MM.1S (cell line): Measurements from ENCODE around the gene TOX2.
A peak's percentile ranks its signal among the peaks of the same experiment; 100 is the strongest.

ENCODE experiments used
- DNase-seq: peaks from one replicate; pipeline ENCODE4 v3.0.0-alpha.2; 2015
- H2AFZ ChIP-seq: fragments of 300-600 bp; sonication (generic); 2 replicates; pipeline ENCODE4 v1.6.0; 2016; ENCODE audit warnings: antibody characterized with exemption, low read length
- H3F3A ChIP-seq: fragments of 300-600 bp; sonication (generic); 2 replicates; pipeline ENCODE4 v1.6.1; 2016; ENCODE audit warnings: mild to moderate bottlenecking, antibody characterized with exemption, low read length, moderate library complexity, mixed read lengths; ENCODE audit not compliant: insufficient read depth
- H3K27ac ChIP-seq: fragments of 300-600 bp; sonication (generic); 2 replicates; pipeline ENCODE4 v1.5.1; 2016; ENCODE audit warnings: mild to moderate bottlenecking, low read length
- H3K27me3 ChIP-seq: fragments of 300-600 bp; sonication (generic); replicated peaks from 2 replicates; pipeline ENCODE4 v1.6.0; 2016; ENCODE audit warnings: low read length; ENCODE audit not compliant: insufficient read depth
- H3K36me3 ChIP-seq: fragments of 300-600 bp; sonication (generic); replicated peaks from 2 replicates; pipeline ENCODE4 v1.6.1; 2016; ENCODE audit warnings: mild to moderate bottlenecking, low read length, mixed read lengths; ENCODE audit not compliant: insufficient read depth
- H3K4me1 ChIP-seq: fragments of 300-600 bp; sonication (generic); 2 replicates; pipeline ENCODE4 v1.6.1; 2016; ENCODE audit warnings: low read length, mixed read lengths
- H3K4me2 ChIP-seq: fragments of 300-600 bp; sonication (generic); 2 replicates; pipeline ENCODE4 v1.6.0; 2016; ENCODE audit warnings: low read depth, low read length
- H3K4me3 ChIP-seq: fragments of 300-600 bp; sonication (generic); 2 replicates; pipeline ENCODE4 v1.5.1; 2016; ENCODE audit warnings: low read length, mixed read lengths
- H3K79me2 ChIP-seq: fragments of 300-600 bp; sonication (generic); 2 replicates; pipeline ENCODE4 v1.6.1; 2016; ENCODE audit warnings: mixed run types, low read length, mixed read lengths
- H3K9ac ChIP-seq: fragments of 300-600 bp; sonication (generic); 2 replicates; pipeline ENCODE4 v1.6.1; 2016; ENCODE audit warnings: low read length, mixed read lengths
- H3K9me2 ChIP-seq: fragments of 300-600 bp; sonication (generic); replicated peaks from 2 replicates; pipeline ENCODE4 v1.6.1; 2016; ENCODE audit warnings: mild to moderate bottlenecking, low read length, mixed read lengths; ENCODE audit not compliant: insufficient read depth
- H3K9me3 ChIP-seq: fragments of 300-600 bp; sonication (generic); replicated peaks from 2 replicates; pipeline ENCODE4 v1.6.1; 2016; ENCODE audit warnings: mild to moderate bottlenecking, low read length, mixed read lengths; ENCODE audit not compliant: insufficient read depth
- H4K20me1 ChIP-seq: fragments of 300-600 bp; sonication (generic); 2 replicates; pipeline ENCODE4 v1.6.1; 2016; ENCODE audit warnings: mild to moderate bottlenecking, low read length, moderate library complexity, mixed read lengths; ENCODE audit not compliant: insufficient read depth
- CTCF ChIP-seq: fragments of 300-600 bp; sonication (generic); IDR thresholded peaks from 2 replicates; pipeline ENCODE4 v1.5.1; 2016; ENCODE audit warnings: antibody characterized with exemption, low read length, mixed read lengths
- EZH2 ChIP-seq: fragments of 300-600 bp; sonication (generic); optimal IDR thresholded peaks from 2 replicates; pipeline ENCODE3; 2017; ENCODE audit warnings: low read depth, mild to moderate bottlenecking, antibody characterized with exemption, low read length, mixed read lengths
- EZH2phosphoT487 ChIP-seq: fragments of 300-600 bp; sonication (generic); IDR thresholded peaks from 2 replicates; pipeline ENCODE4 v1.6.1; 2018; ENCODE audit warnings: antibody characterized with exemption, low read length

TOX2 gene

GRCh38 chr20:43962530-43962929, 47.9 kb downstream of the TOX2 start:
- Histone ChIP-seq H3K4me3 (no peak overlapping the region), H3K79me2 (peaks cover 100% of the 10 kb centered on the region), H3K27ac (no peak overlapping the region), H3K9me2 (no peaks in the 10 kb centered on the region), H4K20me1 (no peaks in the 10 kb centered on the region), H3K9ac (no peak overlapping the region), H3K27me3 (no peaks in the 10 kb centered on the region), H2AFZ (no peak overlapping the region), H3F3A (peaks cover 5% of the 10 kb centered on the region), H3K4me2 (no peak overlapping the region), H3K36me3 (no peaks in the 10 kb centered on the region), H3K9me3 (no peaks in the 10 kb centered on the region), H3K4me1 (peaks cover 42% of the 10 kb centered on the region)
- no peak for DNase-seq
- TF ChIP-seq EZH2phosphoT487 (no peak), EZH2 (no peak), CTCF (no peak)

- Histone ChIP-seq H3F3A (peaks cover 5% of the 10 kb centered on the region), H3K9me2 (no peaks in the 10 kb centered on the region)
Observed at GRCh38 chr20:43963233-43963632, 48.6 kb downstream of the TOX2 start.

GRCh38 chr20:43963872-43964791, 49.5 kb downstream of the TOX2 start:
- Histone ChIP-seq H3K9me2 (no peaks in the 10 kb centered on the region), H3K4me3 (no peak overlapping the region), H4K20me1 (no peaks in the 10 kb centered on the region), H3K4me2 (peak overlapping the region; percentile 9; the same call in 1 of the 2 replicates), H3K36me3 (no peaks in the 10 kb centered on the region), H3K27me3 (no peaks in the 10 kb centered on the region), H2AFZ (no peak overlapping the region), H3K9me3 (no peaks in the 10 kb centered on the region), H3K4me1 (peaks cover 29% of the 10 kb centered on the region), H3F3A (peaks cover 5% of the 10 kb centered on the region), H3K9ac (no peak overlapping the region), H3K27ac (peak overlapping the region; percentile 52), H3K79me2 (peaks cover 98% of the 10 kb centered on the region)
- peak; percentile 68 for DNase-seq
- TF ChIP-seq CTCF (no peak), EZH2 (no peak), EZH2phosphoT487 (no peak)

More at GRCh38 chr20:43963233-43963632, 48.6 kb downstream of the TOX2 start:
- Histone ChIP-seq H3K27me3 (no peaks in the 10 kb centered on the region), H3K9ac (no peak overlapping the region), H3K4me2 (no peak overlapping the region), H2AFZ (no peak overlapping the region), H3K4me1 (peaks cover 38% of the 10 kb centered on the region), H3K9me3 (no peaks in the 10 kb centered on the region), H3K79me2 (peaks cover 98% of the 10 kb centered on the region), H4K20me1 (no peaks in the 10 kb centered on the region), H3K36me3 (no peaks in the 10 kb centered on the region), H3K27ac (no peak overlapping the region), H3K4me3 (no peak overlapping the region)
- no peak for DNase-seq
- TF ChIP-seq CTCF = no peak
- TF ChIP-seq EZH2phosphoT487 = no peak
- TF ChIP-seq EZH2 = no peak
